Measurements from ENCODE around the gene DCAF17.
"Not testable (repeated sequence)": the region's sequence is repeated elsewhere in the genome, so short reads cannot be mapped to it uniquely, and the experiment has no call there.

Gene DCAF17

DNA sequence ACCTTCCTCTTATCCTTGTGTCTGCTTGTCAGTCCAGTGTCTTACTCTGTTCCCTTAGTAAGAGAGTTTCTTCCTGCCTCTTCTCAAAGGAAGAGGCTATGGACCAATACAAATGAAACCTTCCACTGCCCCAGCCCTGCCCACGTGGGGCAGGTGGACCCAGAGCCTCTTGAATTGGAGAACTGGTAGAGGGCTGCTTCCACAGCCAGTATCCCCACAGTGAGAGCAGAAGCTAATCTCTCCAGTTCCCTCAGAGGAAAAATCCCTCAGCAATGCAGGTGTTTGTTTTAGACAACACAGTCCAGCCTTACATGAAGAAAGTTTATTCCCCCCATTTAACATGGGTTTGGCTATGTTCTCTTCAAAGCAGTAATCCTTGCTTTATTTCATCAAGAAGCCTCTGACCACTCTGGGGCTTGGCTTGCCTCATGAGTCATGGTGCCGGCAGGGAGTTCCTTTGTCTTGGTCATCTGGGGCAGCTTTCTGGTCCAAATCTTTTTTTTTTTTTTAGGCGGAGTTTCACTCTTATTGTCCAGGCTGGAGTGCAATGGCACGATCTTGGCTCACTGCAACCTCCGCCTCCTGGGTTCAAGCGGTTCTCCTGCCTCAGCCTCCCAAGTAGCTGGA, 81.8 kb downstream of the DCAF17 start:
- DNase-seq (ENCODE audit: low spot score) = no peak

DNA sequence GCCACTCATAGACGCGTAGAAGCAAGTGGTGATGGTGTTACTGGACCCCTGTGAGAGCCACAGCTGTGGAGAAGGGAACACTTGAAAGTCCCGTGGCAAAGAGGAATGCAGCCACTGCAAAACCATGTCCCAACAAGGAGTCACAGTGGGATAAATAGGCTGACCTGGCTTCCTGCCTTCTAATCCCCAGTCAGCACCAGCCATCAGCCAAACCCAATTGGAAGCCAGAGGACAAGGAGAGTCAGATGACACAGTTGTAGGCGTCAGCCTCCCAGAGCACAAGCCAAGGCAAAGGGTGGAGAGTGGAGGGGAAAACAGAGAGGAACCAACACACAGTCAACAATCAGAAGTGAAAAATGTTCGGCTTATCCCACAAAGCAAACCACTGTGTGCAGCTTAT, 82.8 kb downstream of the DCAF17 start:
- no peak for DNase-seq (ENCODE audit: low spot score)

DNA sequence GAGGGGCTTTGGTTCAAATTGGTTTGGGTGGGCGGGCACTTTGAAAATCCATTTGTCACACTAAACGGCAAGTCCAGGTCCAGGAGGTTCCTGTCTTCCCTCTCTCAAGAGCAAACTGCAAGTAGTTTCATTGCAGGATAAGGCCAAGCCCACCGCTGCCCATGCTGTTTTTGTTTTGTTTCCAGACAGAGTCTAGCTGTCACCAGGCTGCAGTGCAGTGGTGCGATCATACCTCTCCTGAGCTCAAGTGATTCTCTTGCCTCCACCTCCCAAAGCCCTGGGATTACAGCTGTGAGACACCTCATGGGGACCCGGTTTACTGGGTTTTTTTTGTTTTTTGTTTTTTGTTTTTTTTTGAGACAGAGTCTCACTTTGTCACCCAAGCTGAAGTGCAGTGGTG, 86.4 kb downstream of the DCAF17 start:
- no peak for DNase-seq (ENCODE audit: low spot score)

DNA sequence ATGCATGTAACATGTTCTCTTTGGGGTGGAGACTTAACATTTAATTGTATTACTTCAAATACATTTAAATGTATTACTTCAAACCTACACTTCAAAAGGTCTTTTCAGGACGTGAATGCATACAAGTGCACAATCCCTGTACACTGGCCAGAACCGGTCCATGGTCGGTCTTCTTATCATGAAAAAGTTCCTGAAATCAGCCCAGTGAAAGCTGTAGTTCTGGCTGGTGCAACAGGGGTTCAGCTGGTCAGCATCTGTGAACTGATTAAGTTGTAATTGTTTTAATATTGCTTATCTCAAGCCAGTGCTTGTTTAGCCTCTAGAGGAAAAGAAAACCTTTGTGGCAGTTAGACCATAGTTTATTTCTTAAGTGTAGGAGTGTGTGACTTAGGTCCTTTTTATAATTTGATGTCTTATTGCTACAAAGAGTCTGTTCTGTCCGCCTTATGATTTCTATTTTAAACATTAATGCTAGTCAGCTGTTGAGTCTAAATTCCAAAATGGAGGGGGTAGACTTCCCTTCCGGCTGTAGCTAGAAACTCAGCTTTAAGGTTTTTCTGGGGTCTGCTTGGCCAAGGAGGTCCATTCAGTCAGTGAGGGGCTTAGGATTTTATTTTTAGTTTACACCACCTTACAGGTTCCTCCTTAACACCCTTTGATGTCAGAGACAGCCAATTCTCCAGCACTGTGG, 87.5 kb downstream of the DCAF17 start:
- no peak for DNase-seq (ENCODE audit: low spot score)

DNA sequence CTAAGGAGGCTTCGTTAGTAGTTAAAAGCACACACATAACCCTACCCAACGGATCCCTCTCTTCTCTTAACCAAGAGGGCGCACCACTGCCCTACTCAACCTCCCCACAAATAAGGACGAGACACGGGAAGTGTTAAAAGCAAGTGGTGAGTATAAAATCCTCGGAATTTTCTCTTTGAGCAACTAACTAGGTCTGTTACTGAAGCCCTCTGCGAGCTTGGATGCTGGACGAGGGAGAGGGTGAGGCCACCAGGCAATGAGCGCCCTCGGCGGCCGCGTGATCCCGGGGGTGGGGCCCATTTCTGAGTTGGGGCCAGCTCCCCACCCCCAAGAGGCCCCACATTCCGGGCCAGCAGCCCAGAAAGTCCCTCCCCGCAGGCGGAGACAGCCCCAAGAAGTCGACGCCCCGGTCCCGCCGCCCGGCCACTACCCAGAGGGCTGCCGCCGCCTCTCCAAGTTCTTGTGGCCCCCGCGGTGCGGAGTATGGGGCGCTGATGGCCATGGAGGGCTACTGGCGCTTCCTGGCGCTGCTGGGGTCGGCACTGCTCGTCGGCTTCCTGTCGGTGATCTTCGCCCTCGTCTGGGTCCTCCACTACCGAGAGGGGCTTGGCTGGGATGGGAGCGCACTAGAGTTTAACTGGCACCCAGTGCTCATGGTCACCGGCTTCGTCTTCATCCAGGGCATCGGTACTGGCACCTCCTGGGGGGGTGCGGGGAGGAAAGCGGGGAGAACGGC, 88.2 kb downstream of the DCAF17 start, which contains the start of gene CYBRD1:
TSS of gene CYBRD1 (plus strand) at position 423 of the 736 bp plus-strand sequence. CDS start at position 495, 72 bp downstream.
- peak; percentile 90 for DNase-seq (ENCODE audit: low spot score)

DNA sequence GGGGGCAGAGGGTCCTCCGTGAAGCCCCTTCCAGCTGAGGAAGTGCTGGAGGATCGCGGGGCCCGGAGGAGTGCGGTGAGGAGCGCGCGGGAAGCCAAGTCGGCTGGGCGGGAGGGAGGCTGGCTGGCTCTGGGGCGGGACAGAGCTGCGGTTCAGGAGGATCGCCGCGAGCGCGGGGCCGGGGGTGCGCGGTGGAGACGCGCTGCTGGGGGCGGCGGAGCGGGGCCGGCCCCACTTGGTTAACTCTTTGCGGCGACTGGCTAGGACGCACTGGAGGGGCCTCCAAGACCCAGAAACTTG, 88.7 kb downstream of the DCAF17 start:
- DNase-seq (ENCODE audit: low spot score) = peak; percentile 20

DNA sequence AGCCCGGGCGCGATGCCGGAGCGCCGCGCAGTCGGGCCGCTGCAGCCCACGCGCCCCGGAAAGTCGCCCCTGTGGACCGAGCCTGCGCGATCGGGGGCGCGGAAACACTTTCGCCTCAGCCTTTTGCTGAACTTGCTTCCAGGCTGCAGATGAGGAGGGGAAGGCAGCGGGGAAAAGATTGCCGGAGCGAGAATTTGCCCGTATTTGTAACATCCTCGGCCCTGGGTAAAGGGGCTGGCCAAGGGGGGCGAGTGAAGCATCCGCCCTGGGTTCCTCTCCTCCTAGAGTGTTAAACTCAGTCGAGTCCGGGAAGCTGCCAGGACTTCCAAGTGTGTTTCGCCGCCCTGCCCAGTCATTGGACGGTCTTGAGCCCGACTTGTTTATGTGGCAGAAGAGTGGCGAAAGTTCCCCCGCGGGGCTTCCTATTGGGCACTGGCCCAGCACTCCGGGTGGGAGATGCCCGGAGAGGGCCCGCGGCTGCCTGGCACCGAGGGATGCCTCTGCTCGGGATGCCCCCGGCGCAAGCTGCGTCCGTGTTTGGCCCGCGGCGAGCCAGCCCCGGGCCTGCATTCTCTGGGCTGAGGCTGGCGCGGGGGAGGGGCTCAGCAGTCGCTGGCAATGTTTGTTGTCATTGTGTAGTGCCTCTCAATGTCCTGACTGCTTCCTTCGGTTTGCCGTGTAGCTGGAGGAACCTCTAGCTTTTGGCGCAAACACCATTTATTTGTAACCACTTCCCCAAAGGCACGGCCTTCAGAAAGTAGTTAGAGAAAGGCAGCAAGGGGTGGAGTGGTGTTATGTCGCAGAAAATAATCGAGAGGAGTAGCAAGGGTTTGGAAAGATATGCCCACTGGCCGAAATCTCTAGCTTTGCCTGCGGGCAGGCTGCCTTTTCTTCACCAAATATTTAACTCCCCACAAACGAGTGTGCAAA, 89.3 kb downstream of the DCAF17 start:
- DNase-seq (ENCODE audit: low spot score) = peak; percentile 89

DNA sequence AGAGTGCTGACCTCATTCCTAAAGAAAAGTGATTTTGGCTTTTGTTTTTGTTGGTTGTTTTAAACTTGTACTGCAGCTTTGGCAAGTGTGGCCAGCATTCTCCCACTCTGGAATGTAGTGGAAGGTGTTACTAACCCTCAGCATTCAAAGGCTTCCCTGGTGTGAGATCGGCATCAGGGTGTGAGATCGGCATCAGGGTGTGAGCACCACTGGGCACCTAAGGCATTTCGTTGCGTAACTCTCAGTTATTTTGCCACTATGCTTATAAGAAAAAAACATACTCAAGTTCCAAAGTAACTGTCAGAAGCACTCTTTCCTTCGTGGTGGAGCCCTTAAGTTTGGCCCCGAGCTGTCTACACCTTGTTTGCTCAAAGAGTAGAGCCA, 90.0 kb downstream of the DCAF17 start:
- DNase-seq (ENCODE audit: low spot score) = peak; percentile 22

DNA sequence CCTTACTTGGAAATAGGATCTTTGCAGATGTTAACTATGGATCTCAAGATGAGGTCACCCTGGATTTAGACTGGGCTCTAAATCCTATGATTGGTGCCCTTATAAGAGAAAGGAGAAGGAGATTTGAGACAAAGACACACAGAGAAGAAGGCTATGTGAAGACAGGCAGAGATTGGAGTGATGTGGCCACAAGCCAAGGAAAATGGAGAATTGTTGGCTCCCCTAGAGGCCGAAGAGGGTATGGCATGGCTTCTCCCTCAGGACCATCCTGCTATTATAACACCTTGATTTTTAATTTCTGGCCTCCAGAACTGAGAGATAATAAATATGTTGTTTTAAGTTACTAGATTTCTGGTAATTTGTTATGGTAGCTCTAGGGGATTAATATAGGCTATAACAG, 95.9 kb downstream of the DCAF17 start:
- DNase-seq (ENCODE audit: low spot score) = no peak

DNA sequence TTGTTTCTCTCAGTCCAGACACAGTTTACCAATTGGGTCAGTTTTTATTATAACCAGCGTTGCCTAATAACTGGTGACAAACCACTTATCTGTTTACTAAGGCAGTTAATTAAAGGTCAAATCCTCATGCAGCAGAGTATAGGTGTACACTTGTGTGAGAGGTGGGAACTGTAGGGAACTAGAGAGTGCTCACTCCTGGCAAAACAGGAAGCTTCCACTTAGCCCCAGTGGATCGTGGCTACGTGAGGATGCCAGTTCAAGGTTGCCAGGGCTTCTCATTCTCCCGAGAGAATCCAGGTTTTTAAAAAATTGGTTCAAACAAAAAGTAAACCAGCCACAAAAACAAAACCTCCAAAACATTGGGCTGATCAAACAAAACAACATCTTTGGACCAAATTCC, 96.4 kb downstream of the DCAF17 start:
- no peak for DNase-seq (ENCODE audit: low spot score)

DNA sequence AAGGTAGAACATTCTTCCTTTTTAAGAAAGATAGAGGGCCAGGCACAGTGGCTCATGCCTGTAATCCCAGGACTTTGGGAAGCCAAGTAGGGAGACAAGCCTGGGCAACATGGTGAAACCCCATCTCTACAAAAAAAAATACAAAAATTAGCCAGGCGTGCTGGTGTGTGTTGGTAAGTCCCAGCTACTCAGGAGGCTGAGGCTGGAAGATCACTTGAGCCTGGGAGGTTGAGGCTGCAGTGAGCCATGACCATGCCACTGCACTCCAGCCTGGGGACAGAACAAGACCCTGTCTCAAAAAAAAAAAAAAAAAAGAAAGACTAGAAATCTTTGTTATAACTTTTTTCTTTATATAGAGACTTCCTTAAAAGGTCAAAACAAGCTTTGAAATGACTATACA, 96.8 kb downstream of the DCAF17 start:
- not testable (repeated sequence) for DNase-seq (ENCODE audit: low spot score)

DNA sequence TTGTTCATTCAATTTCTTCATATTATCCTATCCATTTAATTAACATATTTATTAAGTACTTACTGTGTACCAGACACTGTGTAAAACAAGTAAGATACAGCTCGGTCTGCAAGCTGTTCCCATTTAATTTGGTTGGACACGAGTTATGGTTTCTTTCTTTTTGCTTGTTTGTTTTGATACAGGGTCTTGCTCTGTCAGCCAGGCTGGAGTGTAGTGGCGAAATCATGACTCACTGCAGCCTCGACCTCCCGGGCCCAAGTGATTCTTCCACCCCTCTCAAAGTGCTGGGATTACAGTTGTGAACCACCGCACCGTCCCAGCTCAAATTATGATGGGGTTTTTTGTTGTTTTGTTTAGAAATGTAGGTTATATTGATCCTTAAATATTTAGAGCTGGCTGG, 97.3 kb downstream of the DCAF17 start:
- DNase-seq (ENCODE audit: low spot score) = no peak

DNA sequence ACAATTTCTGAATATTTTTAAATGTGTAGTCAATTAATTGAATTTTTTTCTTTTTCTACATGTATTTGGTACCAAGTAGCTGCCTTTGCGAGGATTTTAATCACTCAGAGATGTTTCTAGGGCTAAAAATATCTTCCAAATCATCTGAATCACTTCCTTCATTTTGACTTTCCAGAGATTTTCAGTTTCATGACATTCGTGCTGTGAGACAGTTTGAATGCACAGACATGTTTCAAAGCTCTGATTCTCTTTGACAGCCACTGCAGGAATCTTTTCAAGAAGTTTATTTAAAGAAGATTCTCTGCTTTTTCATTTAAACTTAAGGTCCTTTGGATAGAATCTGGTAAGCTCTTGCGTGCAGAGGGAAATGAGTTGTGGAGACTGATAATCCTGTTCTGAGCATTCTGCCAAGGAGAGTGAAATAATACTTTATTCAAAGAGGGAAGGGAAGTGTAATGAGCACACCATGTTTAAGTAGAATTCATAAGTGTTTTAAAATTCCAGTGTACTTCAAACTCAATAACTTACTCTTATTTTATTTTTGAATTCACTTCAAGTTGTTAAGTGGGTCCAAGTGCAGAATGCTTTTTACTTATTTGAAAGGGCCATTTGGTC, 97.9 kb downstream of the DCAF17 start:
- DNase-seq (ENCODE audit: low spot score) = no peak

DNA sequence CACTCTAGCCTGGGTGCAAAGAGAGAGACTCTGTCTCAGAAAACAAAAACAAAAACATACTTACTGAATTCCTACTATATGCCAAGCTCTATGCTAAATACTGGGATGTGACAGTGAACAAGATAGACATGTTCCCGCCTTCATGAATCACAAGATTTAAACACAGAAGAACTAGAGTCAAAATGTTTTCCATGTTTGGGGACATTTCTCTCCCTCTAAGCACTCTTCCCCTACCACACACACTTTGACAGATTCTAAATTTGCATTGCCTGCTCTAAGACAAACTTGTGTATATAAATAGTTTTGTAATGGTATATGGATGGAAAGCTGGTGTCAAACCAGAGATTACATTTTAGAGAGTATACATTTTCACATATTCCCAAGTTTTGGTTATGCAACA, 99.3 kb downstream of the DCAF17 start:
- DNase-seq (ENCODE audit: low spot score) = no peak
